GM18909 (cell line): Measurements from ENCODE around the gene NGRN.
"Not testable (repeated sequence)": the region's sequence is repeated elsewhere in the genome, so short reads cannot be mapped to it uniquely, and the experiment has no call there.

ENCODE experiments used
- ATAC-seq: cut with Tn5 transposase; IDR thresholded peaks from one replicate; pipeline ENCODE4 v1.9.1; 2021; ENCODE audit warnings: mild to moderate bottlenecking; ENCODE audit not compliant: unreplicated experiment, poor library complexity

NGRN gene

DNA sequence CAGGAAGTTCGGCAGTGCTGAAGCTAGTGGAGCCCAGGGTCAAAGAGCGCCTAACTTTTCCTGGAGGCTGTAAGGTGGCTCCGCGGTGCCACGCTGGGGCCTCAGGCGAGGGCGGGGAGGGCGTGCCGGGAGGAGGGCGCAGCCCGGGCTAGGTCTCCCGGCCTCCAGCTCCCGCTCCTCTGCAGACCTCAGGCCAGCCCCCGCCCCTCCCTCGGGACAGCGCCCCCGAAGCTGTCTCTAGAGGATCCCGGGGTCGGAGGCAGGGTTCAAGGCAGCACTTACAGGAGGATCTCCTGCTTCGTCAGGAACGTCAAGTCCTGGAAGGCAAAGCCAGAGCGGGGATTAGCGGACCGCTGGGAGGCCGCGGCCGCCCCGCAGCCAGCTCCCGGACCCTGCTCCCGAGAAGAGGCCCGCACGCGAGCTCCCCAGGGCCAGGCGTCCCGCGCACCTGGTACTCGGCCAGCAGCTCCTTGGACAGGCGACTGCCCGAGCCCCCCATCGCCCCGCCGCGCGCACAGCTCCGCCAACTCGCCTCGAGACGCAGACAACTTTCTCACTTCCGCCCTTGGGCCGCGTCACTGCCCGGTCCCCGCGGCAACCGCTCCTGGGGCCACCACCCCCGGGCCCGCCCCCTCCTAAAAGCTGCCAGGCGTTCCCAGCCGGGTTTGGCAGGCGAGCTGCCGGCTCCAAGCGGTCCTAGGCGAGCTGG, 31.9 kb upstream of the NGRN start, which contains the start of gene CIB1:
Gene CIB1 (minus strand): TSS at position 555 of the 709 bp plus-strand sequence. CDS start 56 bp downstream, at position 499.
- peak; percentile 92 for ATAC-seq

DNA sequence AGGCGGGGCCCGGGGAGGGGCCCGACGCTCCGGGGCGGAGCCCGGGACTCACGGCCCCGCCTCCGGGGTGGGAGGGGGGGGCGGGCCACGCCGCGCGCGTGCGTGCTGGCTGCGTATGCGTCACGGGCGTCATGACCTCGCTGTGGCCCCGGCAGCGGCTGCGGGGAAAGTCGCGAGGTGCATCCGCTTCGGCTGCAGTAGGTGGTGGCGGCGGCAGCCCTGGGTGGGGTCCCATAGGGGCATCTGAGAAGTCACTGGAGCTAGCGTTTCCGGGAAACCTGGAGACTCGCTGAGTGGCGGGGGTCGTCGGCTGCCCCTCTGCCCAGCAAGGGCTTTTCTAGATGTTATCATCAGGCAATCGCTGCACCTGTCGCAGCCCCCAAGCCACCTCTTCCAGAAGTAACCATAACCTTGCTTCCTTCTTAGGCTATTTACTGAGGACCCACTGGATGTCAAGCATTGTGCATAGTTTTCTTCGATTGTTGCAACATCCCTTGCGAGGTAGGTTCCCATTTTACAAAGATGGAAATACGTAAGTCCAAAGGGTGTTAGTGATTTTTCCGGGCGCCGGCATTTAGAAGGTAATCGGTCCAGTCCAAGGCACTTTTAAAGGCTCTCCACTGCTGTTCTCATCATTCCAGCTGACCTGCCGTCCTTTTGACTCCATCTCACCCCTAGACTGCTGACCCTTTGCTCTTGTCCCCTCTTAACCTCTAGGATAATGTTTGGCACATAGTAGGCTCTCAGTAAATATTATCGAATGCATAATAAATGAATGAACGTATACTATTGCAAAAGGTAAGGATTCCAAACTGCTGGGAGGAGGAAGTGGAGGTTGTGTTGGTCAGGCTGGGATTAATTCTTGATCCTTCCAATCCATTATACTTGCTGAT, 31.1 kb upstream of the NGRN start, which contains the start of gene GDPGP1:
Gene GDPGP1 (plus strand): TSS at position 114 of the 893 bp plus-strand sequence. CDS start 6,700 bp downstream, outside the sequence.
- ATAC-seq = peak; percentile 80

DNA sequence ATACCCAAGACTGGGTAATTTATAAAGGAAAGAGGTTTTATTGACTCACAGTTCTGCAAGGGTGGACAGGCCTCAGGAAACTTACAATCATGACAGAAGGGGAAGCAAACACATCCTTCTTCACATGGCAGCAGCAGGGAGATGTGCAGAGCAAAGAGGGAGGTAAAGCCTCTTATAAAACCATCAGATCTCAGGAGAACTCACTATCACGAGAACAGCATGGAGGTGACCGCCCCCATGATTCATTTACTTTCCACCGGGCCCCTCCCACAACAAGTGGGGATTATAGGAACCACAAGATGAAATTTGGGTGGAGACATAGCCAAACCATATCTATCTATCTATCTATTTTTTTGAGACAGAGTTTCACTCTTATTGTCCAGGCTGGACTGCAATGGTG, 26.1 kb upstream of the NGRN start:
- ATAC-seq = no peak

GRCh38 chr15:90240856-90241255, 24.6 kb upstream of the NGRN start:
- ATAC-seq = no peak

DNA sequence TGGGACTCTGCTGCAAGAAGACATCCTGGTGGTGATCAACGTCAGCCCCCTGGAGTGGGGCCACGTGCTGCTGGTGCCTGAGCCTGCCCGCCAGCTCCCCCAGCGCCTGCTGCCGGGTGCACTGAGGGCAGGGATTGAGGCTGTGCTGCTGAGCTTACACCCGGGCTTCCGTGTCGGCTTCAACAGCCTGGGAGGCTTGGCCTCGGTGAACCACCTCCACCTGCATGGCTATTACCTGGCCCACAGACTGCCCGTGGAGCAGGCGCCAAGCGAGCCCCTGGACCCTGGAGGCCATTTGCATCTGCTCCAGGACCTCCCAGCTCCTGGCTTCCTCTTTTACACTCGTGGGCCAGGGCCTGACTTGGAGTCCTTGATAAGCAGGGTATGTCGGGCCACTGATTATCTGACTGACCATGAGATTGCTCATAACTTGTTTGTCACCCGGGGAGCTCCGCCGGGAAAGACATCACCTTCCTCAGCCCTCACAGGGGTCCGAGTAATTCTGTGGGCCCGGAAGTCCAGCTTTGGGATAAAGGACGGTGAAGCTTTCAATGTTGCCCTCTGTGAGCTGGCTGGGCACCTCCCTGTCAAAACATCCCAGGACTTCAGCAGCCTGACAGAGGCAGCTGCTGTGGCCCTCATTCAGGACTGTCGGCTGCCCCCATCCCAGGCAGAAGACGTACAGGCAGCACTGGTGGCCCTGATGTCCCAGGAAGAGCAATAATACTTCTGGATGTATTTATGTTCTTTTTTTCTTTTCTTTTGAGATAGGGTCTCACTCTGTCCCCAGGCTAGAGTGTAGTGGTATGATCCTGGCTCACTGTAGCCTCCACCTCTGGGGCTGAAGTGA, 23.9 kb upstream of the NGRN start:
- ATAC-seq = no peak

DNA sequence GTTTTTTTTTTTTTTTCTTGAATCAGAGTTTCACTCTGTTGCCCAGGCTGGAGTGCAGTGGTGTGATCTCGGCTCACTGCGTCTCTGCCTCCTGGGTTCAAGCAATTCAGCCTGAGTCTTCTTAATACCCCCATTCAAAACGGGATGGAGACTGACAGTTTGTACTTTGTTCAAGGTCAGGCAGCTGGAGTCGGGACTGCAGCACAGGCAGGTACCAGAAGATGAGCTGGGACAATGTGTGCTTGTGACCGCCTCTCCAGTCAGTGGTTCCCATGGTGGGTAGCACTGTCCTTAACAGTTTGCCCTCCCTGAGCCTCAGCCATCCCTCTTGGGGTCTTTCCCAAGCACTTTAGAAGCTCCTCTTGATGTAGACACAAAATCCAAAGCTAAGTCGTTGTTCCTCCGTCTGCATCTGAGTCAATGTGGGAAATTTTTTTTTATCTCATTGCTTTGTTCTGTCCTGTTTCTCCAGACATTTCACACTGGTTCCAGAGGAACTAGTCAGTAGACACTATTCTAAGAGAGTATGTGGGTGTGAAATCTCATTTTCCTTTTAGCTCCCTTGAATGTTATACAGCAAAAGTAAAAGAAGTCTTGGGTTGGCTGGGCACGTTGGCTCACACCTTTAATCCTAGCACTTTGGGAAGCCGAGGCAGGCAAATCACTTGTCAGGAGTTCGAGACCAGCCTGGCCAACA, 21.4 kb upstream of the NGRN start:
- no peak for ATAC-seq

DNA sequence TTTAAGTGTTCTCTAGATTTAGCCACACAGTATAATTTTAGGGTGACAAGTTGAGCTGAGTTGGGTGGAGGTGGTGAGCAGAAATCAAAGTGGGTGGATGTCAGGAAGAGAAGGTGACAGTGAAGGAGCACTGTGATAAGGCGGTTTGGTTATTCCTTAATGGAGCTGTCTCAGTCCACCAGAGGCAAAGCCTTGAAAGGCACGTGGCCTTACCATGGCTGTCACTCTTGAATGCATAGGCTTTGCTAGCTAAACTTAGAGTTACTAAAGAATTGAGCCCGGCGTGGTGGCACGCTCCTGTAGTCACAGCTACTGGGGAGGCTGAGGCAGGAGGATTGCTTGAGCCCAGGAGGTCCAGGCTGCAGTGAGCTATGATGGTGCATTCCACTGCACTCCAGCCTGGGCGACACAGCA, 16.7 kb upstream of the NGRN start:
- ATAC-seq = no peak

- no peak for ATAC-seq
Measured at GRCh38 chr15:90249203-90249863, 16.1 kb upstream of the NGRN start, which contains the start of gene TTLL13. Gene TTLL13, plus strand, starts transcription at chr15:90249556. Its CDS starts 1,075 bp downstream, at chr15:90250631.

GRCh38 chr15:90257776-90258175, 7.7 kb upstream of the NGRN start:
- ATAC-seq = no peak

DNA sequence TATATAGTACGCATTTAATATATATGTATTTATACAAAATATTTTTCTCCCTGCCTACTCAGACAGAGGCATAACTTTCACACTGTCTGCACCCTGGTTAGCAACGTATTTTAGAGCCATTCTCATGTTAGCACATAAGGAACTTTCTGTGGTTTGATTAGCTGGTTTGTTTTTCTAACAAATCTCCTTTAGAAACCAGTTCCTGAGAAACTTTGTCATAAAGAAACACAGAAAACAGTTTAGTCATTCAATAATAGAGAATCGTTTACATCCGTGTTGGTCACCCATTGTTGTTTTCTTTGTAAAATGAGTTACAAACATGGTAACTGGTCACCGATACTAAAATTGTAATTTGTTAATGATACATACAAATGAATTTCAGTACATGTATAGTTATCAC, 5.9 kb upstream of the NGRN start:
- ATAC-seq = peak; percentile 77

DNA sequence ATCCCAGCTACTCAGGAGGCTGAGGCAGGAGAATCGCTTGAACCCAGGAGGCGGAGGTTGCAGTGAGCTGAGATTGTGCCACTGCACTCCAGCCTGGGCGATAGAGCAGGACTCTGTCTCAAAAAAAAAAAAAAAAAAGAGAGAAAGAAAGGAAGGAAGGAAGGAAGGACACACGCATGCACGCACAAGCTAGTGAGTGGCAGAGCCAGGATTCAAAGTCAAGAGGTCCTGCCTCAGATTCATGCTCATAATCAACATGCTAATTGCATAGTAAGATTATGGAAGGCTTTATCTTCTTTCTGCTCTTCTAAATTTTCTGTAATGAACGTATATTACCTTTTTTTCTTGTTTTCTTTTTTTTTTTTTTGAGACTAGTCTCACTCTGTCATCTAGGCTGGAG, 4.7 kb upstream of the NGRN start:
- not testable (repeated sequence) for ATAC-seq

DNA sequence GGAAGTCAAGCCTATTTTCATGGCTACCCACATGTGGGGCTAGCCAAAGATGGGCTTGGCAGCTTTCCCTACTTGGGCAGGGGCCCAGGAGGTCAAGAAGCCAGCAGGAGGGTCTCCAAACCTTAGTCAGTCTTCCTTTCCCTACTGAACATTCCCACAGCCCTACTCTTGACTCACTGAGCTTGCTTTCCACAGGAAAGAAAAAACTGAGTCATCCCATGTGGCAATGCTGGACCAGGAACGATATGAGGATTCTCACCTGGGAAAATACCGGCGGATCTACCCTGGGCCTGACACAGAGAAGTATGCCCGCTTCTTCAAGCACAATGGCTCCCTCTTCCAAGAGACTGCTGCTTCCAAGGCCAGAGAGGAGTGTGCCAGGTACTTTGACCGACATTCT, 3.7 kb upstream of the NGRN start:
- no peak for ATAC-seq

DNA sequence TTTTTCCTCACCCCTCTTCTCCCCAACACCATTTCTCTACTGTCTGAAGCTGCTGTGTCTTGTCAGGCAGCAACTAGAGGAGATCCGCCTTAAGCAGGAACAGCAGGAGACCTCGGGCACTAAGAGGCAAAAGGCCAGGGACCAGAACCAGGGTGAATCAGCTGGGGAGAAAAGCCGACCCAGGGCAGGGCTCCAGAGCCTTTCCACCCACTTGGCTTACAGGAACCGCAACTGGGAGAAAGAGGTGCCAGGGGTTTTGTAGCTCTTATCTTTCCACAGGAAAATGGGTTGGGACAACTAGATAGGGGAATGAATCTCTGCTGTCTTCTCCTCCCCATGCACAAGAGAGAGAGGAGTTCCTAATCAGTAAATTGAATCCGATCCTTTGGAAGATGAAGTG, 3.0 kb upstream of the NGRN start:
- ATAC-seq = no peak

DNA sequence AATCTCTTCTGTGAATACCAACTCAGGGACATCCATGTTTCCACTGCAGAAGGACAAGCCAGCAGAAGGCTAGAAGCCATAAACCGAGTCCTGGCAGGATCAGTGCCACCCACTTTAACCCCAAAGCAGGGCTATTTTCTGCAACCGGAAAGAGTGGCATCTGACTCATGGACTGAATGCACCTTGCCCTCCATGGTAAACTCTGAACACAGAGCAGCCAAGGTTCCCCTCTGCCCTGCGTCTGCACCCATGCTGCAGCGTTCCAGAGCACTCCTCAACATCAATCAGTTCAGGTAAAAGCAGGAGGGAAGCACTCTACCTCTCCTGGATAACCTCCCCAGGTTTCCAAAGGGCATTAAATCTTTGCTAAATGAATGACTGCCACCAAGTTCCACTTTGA, 801 bp upstream of the NGRN start:
- ATAC-seq = no peak

DNA sequence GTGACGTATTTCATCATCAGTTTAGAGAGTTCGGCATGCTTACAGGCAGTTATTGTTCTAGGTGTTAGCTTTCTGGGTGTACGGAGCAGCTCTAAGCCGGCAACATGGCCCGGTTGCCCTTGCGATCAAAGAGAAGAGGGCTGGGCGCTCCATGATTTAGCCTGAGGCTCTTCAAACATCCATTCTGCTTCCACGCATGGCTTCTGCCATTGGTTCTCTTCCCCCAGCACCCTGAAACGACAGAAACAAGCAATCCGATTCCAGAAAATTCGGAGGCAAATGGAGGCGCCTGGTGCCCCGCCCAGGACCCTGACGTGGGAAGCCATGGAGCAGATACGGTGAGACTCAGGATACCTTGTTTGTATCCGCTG, 574 bp downstream of the NGRN start:
- ATAC-seq = no peak

- ATAC-seq = no peak
Measured at GRCh38 chr15:90266485-90266884, 1.0 kb downstream of the NGRN start.

DNA sequence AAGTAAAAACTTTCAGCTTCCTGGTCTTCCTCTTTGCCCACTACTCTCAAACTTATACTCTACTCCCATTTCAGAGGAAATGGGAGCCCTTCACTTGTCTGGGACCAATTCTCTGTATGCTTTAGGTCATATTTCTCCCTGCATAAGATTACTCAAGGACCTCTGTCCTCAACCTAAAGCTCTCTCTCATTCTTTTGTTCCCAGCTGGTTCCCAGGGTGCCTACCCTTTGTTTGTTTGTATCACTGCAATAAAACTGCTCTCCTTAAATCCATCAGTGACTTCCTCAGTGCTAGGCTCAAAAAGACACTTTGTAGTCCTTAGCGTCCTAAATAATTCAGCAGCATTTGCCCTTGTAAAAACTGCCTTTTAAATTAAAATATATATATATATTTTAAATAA, 2.9 kb downstream of the NGRN start:
- no peak for ATAC-seq

DNA sequence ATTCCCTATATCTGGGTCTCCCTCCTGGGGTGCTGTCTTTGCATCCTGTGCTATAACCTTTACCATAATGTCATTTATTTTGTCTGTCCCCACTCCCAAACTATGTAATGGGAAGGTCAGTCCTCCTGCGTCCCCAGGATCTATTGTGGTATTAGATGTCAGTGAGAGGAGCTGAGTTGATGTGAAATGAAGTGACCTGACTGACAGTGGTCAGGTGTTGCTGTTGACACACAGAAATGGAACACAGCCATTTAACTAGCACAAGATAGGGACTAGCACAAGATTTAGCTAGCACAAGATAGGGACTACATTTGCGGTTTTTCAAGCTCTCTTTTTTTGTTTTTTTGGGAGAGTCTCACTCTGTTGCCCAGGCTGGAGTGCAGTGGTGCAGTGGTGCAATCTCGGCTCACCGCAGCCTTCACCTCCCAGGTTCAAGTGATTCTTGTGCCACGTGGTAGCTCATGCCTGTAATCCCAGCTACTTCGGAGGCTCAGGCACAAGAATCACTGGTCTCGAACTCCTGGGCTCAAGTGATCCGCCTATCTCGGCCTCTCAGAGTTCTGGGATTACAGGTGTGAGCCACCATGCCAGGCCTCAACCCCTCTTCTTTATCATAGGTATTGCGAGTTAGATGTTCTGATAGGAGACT, 5.2 kb downstream of the NGRN start:
- ATAC-seq = no peak
